GM23338 (cell line): ENCODE data around the gene TIMM50. TPM values are rescaled to one million over a fixed set of nuclear protein-coding genes. Genes with fewer than 3 reads are reported as not detected.

Experiments used
- ATAC-seq: fragments of 200-7000 bp; cut with Tn5 transposase; 3 replicates; pipeline ENCODE4 v1.9.1; 2020
- DNase-seq: peaks from one replicate; pipeline ENCODE4 v3.0.0-alpha.2; 2015; ENCODE audit warnings: low spot score
- H2AFZ ChIP-seq: fragments of 200-600 bp; sonication (generic); 2 replicates; pipeline ENCODE4 v1.8.0; 2016; ENCODE audit warnings: antibody characterized with exemption, mild to moderate bottlenecking, moderate library complexity
- H3F3A ChIP-seq: fragments of 200-600 bp; sonication (generic); replicated peaks from 2 replicates; pipeline ENCODE4 v1.8.0; 2017; ENCODE audit warnings: antibody characterized with exemption, mixed run types, low read depth
- H3K27ac ChIP-seq: fragments of 200-600 bp; sonication (generic); 2 replicates; pipeline ENCODE4 v1.6.1; 2016; ENCODE audit warnings: low read depth
- H3K27me3 ChIP-seq: fragments of 200-600 bp; sonication (generic); 2 replicates; pipeline ENCODE4 v1.8.0; 2016; ENCODE audit warnings: mild to moderate bottlenecking, mixed run types, moderate library complexity; ENCODE audit not compliant: insufficient read depth
- H3K36me3 ChIP-seq: fragments of 200-600 bp; sonication (generic); 2 replicates; pipeline ENCODE4 v1.8.0; 2016; ENCODE audit warnings: mild to moderate bottlenecking; ENCODE audit not compliant: insufficient read depth
- H3K4me1 ChIP-seq: fragments of 200-600 bp; sonication (generic); 2 replicates; pipeline ENCODE4 v1.8.0; 2016; ENCODE audit warnings: mild to moderate bottlenecking, moderate library complexity; ENCODE audit not compliant: insufficient read depth
- H3K4me2 ChIP-seq: fragments of 200-600 bp; sonication (generic); 2 replicates; pipeline ENCODE4 v1.7.1; 2017; ENCODE audit warnings: mixed run types
- H3K4me3 ChIP-seq: fragments of 200-600 bp; sonication (generic); 2 replicates; pipeline ENCODE4 v1.6.1; 2016; ENCODE audit warnings: mixed run types
- H3K79me2 ChIP-seq: fragments of 200-600 bp; sonication (generic); replicated peaks from 2 replicates; pipeline ENCODE4 v1.8.0; 2017; ENCODE audit warnings: mild to moderate bottlenecking; ENCODE audit not compliant: insufficient read depth
- H3K9me2 ChIP-seq: fragments of 200-600 bp; sonication (generic); 2 replicates; pipeline ENCODE4 v1.8.0; 2017; ENCODE audit not compliant: insufficient read depth
- H4K20me1 ChIP-seq: fragments of 200-600 bp; sonication (generic); replicated peaks from 2 replicates; pipeline ENCODE4 v1.8.0; 2017; ENCODE audit warnings: mild to moderate bottlenecking; ENCODE audit not compliant: insufficient read depth
- H3K27ac Mint-ChIP-seq: 2 replicates; pipeline ENCODE4 v1.8.0; 2020; ENCODE audit warnings: inconsistent platforms, mild to moderate bottlenecking, moderate library complexity, mixed read lengths
- H3K27me3 Mint-ChIP-seq: 3 replicates; pipeline ENCODE4 v1.8.0; 2022; ENCODE audit warnings: low read depth, mild to moderate bottlenecking, moderate library complexity, mixed read lengths, inconsistent platforms; ENCODE audit not compliant: insufficient read depth, poor library complexity
- H3K36me3 Mint-ChIP-seq: 3 replicates; pipeline ENCODE4 v1.8.0; 2021; ENCODE audit warnings: low read depth, mild to moderate bottlenecking, inconsistent platforms, moderate library complexity, mixed read lengths
- H3K4me1 Mint-ChIP-seq: 3 replicates; pipeline ENCODE4 v1.8.0; 2020; ENCODE audit warnings: mild to moderate bottlenecking, inconsistent platforms, mixed read lengths
- H3K4me3 Mint-ChIP-seq: 3 replicates; pipeline ENCODE4 v1.8.0; 2021; ENCODE audit warnings: moderate library complexity, mild to moderate bottlenecking, inconsistent platforms, mixed read lengths
- H3K9me3 Mint-ChIP-seq: 3 replicates; pipeline ENCODE4 v1.8.0; 2020; ENCODE audit warnings: moderate library complexity, mild to moderate bottlenecking, inconsistent platforms, mixed read lengths
- EZH2 ChIP-seq: fragments of 200-600 bp; sonication (generic); IDR thresholded peaks from one replicate; pipeline ENCODE4 v1.8.0; 2017; ENCODE audit warnings: antibody characterized with exemption, mild to moderate bottlenecking, low read depth; ENCODE audit not compliant: unreplicated experiment
- NANOG ChIP-seq: IDR thresholded peaks from 2 replicates; pipeline ENCODE4 v1.6.1; 2016; ENCODE audit warnings: antibody characterized with exemption, borderline replicate concordance
- POLR2AphosphoS5 ChIP-seq: IDR thresholded peaks from 2 replicates; pipeline ENCODE4 v1.6.1; 2016; ENCODE audit warnings: antibody characterized with exemption, low read depth
- ZNF114 ChIP-seq: fragments of 250-450 bp; sonication (Bioruptor Pico); IDR thresholded peaks from 2 replicates; pipeline ENCODE4 v1.5.0; 2020; ENCODE audit warnings: mild to moderate bottlenecking, moderate library complexity
- ZNF331 ChIP-seq: fragments of 250-450 bp; sonication (Bioruptor Pico); IDR thresholded peaks from 2 replicates; pipeline ENCODE4 v1.5.0; 2020; ENCODE audit warnings: low read depth, mild to moderate bottlenecking, moderate library complexity
- polyA plus RNA-seq: library from polyadenylated mRNA; unstranded; fragments of >200 nt; fragmentation: Nextera tagmentation; extraction: Ambion mirVana; gene quantifications from 2 replicates; pipeline ENCODE4 v1.2.1, GENCODE V29; 2016
- total RNA-seq: library from RNA; depleted of rRNA; stranded (reverse); fragments of >200 nt; shearing (Covaris generic); gene quantifications from 2 replicates; pipeline ENCODE4 v1.2.3, GENCODE V29; 2014
- TF ChIP-seq, protein P1 (sequence below): fragments of 250-450 bp; sonication (Bioruptor Pico); IDR thresholded peaks from 2 replicates; pipeline ENCODE4 v1.5.0; 2020; ENCODE audit warnings: mild to moderate bottlenecking, moderate library complexity
- TF ChIP-seq, protein P2 (sequence below), 2 experiments: fragments of 200-600 bp in 1 of 2; sonication (generic) in 1 of 2; conservative IDR thresholded peaks; 2 replicates each; pipeline versions ENCODE4 v1.5.1 to v1.6.1; 2016 to 2017; ENCODE audit warnings: antibody characterized with exemption in 2 of 2, low read depth in 2 of 2, mild to moderate bottlenecking in 2 of 2, moderate library complexity in 1 of 2

Gene TIMM50
- total and polyA plus RNA-seq, 2 experiments from 2014 or later: 119 to 139 TPM

DNA sequence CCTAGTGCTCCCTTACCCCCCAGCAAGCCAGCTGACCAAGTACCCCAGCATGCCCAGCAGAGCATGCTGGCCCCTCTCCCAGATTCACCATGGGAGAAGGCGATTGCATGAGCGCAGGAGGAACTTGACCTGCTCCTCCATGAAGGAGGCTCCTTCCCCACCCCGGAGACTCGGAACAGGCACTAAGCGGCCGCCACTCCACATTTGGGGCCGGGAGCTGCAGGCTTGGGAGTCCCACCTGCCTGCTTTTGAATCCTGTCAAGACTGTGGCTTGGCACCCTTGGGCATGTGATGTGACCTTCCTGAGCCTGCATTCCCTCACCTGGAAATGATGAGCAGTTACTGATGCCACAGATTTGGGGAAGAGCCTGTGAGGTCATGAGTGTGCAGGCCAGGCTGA, 12.7 kb upstream of the TIMM50 start (continued):
- TF ChIP-seq, protein P1, sequence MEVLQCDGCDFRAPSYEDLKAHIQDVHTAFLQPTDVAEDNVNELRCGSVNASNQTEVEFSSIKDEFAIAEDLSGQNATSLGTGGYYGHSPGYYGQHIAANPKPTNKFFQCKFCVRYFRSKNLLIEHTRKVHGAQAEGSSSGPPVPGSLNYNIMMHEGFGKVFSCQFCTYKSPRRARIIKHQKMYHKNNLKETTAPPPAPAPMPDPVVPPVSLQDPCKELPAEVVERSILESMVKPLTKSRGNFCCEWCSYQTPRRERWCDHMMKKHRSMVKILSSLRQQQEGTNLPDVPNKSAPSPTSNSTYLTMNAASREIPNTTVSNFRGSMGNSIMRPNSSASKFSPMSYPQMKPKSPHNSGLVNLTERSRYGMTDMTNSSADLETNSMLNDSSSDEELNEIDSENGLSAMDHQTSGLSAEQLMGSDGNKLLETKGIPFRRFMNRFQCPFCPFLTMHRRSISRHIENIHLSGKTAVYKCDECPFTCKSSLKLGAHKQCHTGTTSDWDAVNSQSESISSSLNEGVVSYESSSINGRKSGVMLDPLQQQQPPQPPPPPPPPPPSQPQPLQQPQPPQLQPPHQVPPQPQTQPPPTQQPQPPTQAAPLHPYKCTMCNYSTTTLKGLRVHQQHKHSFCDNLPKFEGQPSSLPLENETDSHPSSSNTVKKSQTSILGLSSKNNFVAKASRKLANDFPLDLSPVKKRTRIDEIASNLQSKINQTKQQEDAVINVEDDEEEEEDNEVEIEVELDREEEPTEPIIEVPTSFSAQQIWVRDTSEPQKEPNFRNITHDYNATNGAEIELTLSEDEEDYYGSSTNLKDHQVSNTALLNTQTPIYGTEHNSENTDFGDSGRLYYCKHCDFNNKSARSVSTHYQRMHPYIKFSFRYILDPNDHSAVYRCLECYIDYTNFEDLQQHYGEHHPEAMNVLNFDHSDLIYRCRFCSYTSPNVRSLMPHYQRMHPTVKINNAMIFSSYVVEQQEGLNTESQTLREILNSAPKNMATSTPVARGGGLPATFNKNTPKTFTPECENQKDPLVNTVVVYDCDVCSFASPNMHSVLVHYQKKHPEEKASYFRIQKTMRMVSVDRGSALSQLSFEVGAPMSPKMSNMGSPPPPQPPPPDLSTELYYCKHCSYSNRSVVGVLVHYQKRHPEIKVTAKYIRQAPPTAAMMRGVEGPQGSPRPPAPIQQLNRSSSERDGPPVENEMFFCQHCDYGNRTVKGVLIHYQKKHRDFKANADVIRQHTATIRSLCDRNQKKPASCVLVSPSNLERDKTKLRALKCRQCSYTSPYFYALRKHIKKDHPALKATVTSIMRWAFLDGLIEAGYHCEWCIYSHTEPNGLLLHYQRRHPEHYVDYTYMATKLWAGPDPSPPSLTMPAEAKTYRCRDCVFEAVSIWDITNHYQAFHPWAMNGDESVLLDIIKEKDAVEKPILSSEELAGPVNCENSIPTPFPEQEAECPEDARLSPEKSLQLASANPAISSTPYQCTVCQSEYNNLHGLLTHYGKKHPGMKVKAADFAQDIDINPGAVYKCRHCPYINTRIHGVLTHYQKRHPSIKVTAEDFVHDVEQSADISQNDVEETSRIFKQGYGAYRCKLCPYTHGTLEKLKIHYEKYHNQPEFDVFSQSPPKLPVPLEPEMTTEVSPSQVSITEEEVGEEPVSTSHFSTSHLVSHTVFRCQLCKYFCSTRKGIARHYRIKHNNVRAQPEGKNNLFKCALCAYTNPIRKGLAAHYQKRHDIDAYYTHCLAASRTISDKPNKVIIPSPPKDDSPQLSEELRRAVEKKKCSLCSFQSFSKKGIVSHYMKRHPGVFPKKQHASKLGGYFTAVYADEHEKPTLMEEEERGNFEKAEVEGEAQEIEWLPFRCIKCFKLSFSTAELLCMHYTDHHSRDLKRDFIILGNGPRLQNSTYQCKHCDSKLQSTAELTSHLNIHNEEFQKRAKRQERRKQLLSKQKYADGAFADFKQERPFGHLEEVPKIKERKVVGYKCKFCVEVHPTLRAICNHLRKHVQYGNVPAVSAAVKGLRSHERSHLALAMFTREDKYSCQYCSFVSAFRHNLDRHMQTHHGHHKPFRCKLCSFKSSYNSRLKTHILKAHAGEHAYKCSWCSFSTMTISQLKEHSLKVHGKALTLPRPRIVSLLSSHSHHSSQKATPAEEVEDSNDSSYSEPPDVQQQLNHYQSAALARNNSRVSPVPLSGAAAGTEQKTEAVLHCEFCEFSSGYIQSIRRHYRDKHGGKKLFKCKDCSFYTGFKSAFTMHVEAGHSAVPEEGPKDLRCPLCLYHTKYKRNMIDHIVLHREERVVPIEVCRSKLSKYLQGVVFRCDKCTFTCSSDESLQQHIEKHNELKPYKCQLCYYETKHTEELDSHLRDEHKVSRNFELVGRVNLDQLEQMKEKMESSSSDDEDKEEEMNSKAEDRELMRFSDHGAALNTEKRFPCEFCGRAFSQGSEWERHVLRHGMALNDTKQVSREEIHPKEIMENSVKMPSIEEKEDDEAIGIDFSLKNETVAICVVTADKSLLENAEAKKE: no peak
- TF ChIP-seq, protein P2, sequence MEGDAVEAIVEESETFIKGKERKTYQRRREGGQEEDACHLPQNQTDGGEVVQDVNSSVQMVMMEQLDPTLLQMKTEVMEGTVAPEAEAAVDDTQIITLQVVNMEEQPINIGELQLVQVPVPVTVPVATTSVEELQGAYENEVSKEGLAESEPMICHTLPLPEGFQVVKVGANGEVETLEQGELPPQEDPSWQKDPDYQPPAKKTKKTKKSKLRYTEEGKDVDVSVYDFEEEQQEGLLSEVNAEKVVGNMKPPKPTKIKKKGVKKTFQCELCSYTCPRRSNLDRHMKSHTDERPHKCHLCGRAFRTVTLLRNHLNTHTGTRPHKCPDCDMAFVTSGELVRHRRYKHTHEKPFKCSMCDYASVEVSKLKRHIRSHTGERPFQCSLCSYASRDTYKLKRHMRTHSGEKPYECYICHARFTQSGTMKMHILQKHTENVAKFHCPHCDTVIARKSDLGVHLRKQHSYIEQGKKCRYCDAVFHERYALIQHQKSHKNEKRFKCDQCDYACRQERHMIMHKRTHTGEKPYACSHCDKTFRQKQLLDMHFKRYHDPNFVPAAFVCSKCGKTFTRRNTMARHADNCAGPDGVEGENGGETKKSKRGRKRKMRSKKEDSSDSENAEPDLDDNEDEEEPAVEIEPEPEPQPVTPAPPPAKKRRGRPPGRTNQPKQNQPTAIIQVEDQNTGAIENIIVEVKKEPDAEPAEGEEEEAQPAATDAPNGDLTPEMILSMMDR (conservative IDR thresholded peaks at IDR 0.05; ENCODE audit: low read depth in 2 of 2): no peak
- TF ChIP-seq ZNF331 (CRISPR knock-in tag) (no peak), EZH2 (no peak), ZNF114 (CRISPR knock-in tag) (no peak), POLR2AphosphoS5 (no peak), NANOG (no peak)

DNA sequence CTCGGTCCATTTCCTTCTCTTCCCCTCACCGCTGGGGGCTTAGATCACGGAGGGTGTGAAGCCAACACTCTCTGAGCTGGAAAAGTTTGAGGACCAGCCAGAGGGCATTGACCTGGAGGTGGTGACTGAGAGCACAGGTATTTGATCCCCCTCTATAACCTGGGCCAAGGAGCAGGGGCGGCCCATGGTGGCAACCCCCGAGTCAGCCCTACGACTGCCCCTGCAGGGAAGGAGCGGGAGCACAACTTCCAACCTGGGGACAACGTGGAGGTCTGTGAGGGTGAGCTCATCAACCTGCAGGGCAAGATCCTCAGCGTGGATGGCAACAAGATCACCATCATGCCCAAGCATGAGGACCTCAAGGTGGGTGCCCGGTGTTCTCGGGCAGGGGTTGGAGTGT, 11.6 kb upstream of the TIMM50 start:
- Histone ChIP-seq H4K20me1 (peaks cover 18% of the 10 kb centered on the region; the same call in 1 of the 2 replicates), H3K4me2 (no peak overlapping the region), H3K79me2 (no peaks in the 10 kb centered on the region), H2AFZ (no peak overlapping the region), H3F3A (0 out of 2 replicates have a peak, but pooled peaks cover 10% of the 10 kb centered on the region), H3K9me2 (no peaks in the 10 kb centered on the region), H3K4me1 (no peaks in the 10 kb centered on the region), H3K27ac (no peak overlapping the region), H3K4me3 (no peak overlapping the region), H3K36me3 (peaks cover 38% of the 10 kb centered on the region), H3K27me3 (no peaks in the 10 kb centered on the region)
- Mint-ChIP-seq H3K4me3 (no peak overlapping the region), H3K9me3 (no peaks in the 10 kb centered on the region; the same call in 2 of the 3 replicates), H3K36me3 (peaks cover 75% of the 10 kb centered on the region), H3K27ac (no peak overlapping the region), H3K27me3 (peaks cover 7% of the 10 kb centered on the region), H3K4me1 (no peaks in the 10 kb centered on the region; the same call in 2 of the 3 replicates)
- TF ChIP-seq, protein P2 (conservative IDR thresholded peaks at IDR 0.05; ENCODE audit: low read depth in 2 of 2): 0 out of 4 replicates have a peak, but pooled peaks of 1 of the 2 experiments have one; percentile 9
- no peak for TF ChIP-seq NANOG
- DNase-seq: peak; percentile 29
- peak; percentile 55 for ATAC-seq
